Measurements from ENCODE around the gene ERF.

Gene ERF

GRCh38 chr19:42275517-42275916 lies 20.6 kb upstream of the ERF start:
- no peak overlapping the region for H3K4me3 ChIP-seq (ENCODE audit: low read depth, low read length)
- no peak for TF ChIP-seq CTCF (conservative IDR thresholded peaks at IDR 0.05; ENCODE audit: low read depth, low read length)
- no peak for DNase-seq (ENCODE audit: low read depth)

GRCh38 chr19:42275103-42275502 lies 20.2 kb upstream of the ERF start:
- no peak for TF ChIP-seq CTCF (conservative IDR thresholded peaks at IDR 0.05; ENCODE audit: low read depth, low read length)
- H3K4me3 ChIP-seq (ENCODE audit: low read depth, low read length) = no peak overlapping the region
- no peak for DNase-seq (ENCODE audit: low read depth)

GRCh38 chr19:42274065-42274682 lies 19.2 kb upstream of the ERF start:
- no peak overlapping the region for H3K4me3 ChIP-seq (ENCODE audit: low read depth, low read length)
- TF ChIP-seq CTCF (conservative IDR thresholded peaks at IDR 0.05; ENCODE audit: low read depth, low read length) = no peak
- no peak for DNase-seq (ENCODE audit: low read depth)

- TF ChIP-seq CTCF (conservative IDR thresholded peaks at IDR 0.05; ENCODE audit: low read depth, low read length) = no peak
- H3K4me3 ChIP-seq (ENCODE audit: low read depth, low read length) = no peak overlapping the region
- DNase-seq (ENCODE audit: low read depth) = no peak
Measured at GRCh38 chr19:42273407-42274064, 18.6 kb upstream of the ERF start.

GRCh38 chr19:42272989-42273406 lies 18.1 kb upstream of the ERF start:
- no peak for TF ChIP-seq CTCF (conservative IDR thresholded peaks at IDR 0.05; ENCODE audit: low read depth, low read length)
- no peak overlapping the region for H3K4me3 ChIP-seq (ENCODE audit: low read depth, low read length)
- DNase-seq (ENCODE audit: low read depth) = no peak

- no peak overlapping the region for H3K4me3 ChIP-seq (ENCODE audit: low read depth, low read length)
- DNase-seq (ENCODE audit: low read depth) = no peak
- no peak for TF ChIP-seq CTCF (conservative IDR thresholded peaks at IDR 0.05; ENCODE audit: low read depth, low read length)
Measured at GRCh38 chr19:42272535-42272897, 17.6 kb upstream of the ERF start.
